C4-2B (cell line): ENCODE measurements around the gene NMNAT1.

Experiments used
- ZFX ChIP-seq: fragments of 450-650 bp; IDR thresholded peaks from 2 replicates; pipeline ENCODE4 v1.6.1; 2017
- TF ChIP-seq, protein P1 (sequence below): fragments of 450-650 bp; conservative IDR thresholded peaks from 2 replicates; pipeline ENCODE4 v1.5.1; 2017; ENCODE audit warnings: mild to moderate bottlenecking

DNA sequence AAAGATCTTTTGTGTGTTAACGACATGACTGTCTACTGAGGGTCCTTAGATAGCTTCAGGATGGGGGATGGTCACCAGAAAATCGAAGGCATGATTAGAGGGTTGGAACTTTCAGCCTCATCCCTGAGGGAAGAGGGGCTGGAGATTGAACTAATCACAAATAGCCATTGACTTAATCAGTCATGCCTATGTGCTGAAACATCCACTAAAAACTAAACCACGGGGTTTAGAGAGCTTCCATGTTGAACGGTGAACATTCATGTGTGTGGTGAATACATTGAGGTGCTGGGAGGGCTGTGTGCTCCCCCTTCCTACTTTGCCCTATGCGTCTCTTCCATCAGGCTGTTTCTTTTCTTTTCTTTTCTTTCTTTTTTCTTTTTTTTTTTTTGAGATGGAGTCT lies 70.7 kb downstream of the NMNAT1 start:
- TF ChIP-seq, protein P1, sequence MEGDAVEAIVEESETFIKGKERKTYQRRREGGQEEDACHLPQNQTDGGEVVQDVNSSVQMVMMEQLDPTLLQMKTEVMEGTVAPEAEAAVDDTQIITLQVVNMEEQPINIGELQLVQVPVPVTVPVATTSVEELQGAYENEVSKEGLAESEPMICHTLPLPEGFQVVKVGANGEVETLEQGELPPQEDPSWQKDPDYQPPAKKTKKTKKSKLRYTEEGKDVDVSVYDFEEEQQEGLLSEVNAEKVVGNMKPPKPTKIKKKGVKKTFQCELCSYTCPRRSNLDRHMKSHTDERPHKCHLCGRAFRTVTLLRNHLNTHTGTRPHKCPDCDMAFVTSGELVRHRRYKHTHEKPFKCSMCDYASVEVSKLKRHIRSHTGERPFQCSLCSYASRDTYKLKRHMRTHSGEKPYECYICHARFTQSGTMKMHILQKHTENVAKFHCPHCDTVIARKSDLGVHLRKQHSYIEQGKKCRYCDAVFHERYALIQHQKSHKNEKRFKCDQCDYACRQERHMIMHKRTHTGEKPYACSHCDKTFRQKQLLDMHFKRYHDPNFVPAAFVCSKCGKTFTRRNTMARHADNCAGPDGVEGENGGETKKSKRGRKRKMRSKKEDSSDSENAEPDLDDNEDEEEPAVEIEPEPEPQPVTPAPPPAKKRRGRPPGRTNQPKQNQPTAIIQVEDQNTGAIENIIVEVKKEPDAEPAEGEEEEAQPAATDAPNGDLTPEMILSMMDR: no peak
- no peak for TF ChIP-seq ZFX
